Tibial nerve (tissue), 3 donors: ENCODE measurements around the gene ING5.

ENCODE experiments used
- CTCF ChIP-seq, 5 experiments: fragments of 200-600 bp in 3 of 5; fragments of 450-650 bp in 2 of 5; sonication (generic) in 3 of 5; IDR thresholded peaks; one replicate each; pipeline ENCODE4 v1.5.1; 2016 to 2019; ENCODE audit warnings: antibody characterized with exemption in 5 of 5, mild to moderate bottlenecking in 3 of 5, moderate library complexity in 2 of 5
- POLR2A ChIP-seq, 2 donors: fragments of 450-650 bp; IDR thresholded peaks; one replicate each; pipeline ENCODE4 v1.6.1; 2017; ENCODE audit warnings: antibody characterized with exemption in 2 of 2, mild to moderate bottlenecking in 2 of 2, moderate library complexity in 2 of 2

- TF ChIP-seq CTCF (IDR thresholded peaks at IDR 0.05) (no peak), POLR2A (IDR thresholded peaks at IDR 0.05) (no peak)
Measured at GRCh38 chr2:241656190-241656741, 45.6 kb upstream of the ING5 start.
